Omental fat pad (tissue), 4 donors: ENCODE results near the gene VSIG10. TPM values are rescaled to one million over a fixed set of nuclear protein-coding genes. Genes with fewer than 3 reads are reported as not detected.
"Not testable (repeated sequence)": the region's sequence is repeated elsewhere in the genome, so short reads cannot be mapped to it uniquely, and the experiment has no call there.

Experiments used
- ATAC-seq: fragments of 150-250 bp; one replicate; pipeline ENCODE4 v1.9.1; 2016; ENCODE audit warnings: mild to moderate bottlenecking, moderate library complexity; ENCODE audit not compliant: low FRiP score
- DNase-seq: peaks from one replicate; pipeline ENCODE4 v3.0.0-alpha.2; 2019; ENCODE audit warnings: low spot score
- CTCF ChIP-seq, 3 donors: fragments of 450-650 bp; IDR thresholded peaks; one replicate each; pipeline ENCODE4 v1.5.1; 2016 to 2017; ENCODE audit warnings: antibody characterized with exemption in 3 of 3, mild to moderate bottlenecking in 3 of 3, moderate library complexity in 2 of 3
- total RNA-seq, 4 donors: library from RNA; depleted of rRNA; stranded (reverse); fragments of >200 nt; gene quantifications; one replicate each; pipeline ENCODE4 v1.1.0, GENCODE V29; 2016

Gene VSIG10
- total RNA-seq, 4 donors from 2014 or later: 16.2 to 73.9 (median 28.0) TPM

- no peak for TF ChIP-seq CTCF (IDR thresholded peaks at IDR 0.05)
- DNase-seq (no peak), ATAC-seq (no peak)
These were observed 4.7 kb downstream of the VSIG10 start for GRCh38 chr12:118098911-118099671.

DNA sequence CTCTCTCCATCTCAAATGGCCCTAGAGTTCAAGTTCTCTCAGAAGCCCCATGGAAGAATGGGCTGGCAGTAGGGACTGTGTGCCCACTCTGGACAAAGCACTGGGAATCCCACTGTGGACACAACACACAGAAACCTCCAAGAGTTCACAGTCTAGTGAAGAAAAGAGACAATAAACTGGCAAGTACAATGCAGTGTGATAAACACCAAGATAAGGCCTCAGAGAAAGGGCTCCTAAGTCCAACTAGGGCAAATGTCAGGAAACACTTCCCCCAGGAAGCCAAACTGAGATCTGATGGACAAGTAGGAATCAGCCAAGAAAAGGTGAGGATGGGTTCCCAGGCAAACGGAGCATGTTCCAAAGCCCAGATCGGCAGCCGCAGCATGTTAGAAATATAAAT lies 5.4 kb downstream of the VSIG10 start:
- DNase-seq: no peak
- ATAC-seq: no peak

GRCh38 chr12:118094039-118094438 lies 9.8 kb downstream of the VSIG10 start:
- TF ChIP-seq CTCF (IDR thresholded peaks at IDR 0.05): no peak
- DNase-seq (no peak), ATAC-seq (no peak)

More for the DNA sequence above, 5.4 kb downstream of the VSIG10 start:
- TF ChIP-seq CTCF (IDR thresholded peaks at IDR 0.05): no peak

DNA sequence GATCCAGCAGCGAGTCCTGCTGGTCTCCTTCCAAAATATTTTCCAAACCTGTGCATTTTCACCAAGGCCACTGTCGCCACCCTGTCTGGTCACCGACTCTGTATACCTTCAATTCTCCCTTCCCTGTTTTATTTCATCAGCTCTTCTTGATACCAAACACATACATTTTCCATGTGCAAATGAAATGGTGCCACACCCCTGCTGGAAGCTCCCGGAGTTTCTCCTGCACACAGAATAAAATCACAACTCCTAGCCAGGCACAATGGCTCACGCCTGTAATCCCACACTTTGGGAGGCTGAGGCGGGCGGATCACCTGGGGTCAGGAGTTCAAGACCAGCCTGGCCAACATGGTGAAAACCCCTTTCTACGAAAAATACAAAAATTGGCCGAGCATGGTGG lies 14.0 kb downstream of the VSIG10 start:
- DNase-seq (no peak), ATAC-seq (no peak)
- no peak for TF ChIP-seq CTCF (IDR thresholded peaks at IDR 0.05)

DNA sequence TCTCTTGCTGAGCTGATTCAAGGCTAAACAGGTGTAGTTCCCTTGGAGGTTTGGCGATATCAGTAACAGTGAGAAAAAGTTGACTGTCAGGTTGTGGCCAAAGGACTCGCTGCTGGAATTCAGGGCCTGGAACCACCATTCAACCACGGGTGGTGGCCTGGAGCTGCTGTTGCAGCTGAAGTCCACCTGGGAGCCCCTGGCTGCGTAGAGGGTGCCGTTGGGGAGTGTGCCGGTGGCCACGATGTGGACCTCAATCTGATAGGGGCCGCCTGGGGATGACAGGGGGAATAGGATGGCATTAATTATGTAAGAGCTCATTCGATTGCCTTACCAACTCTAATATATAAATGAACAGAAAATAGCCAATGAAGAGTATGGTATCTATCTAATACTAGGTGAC lies 21.6 kb downstream of the VSIG10 start:
- no peak for ATAC-seq
- TF ChIP-seq CTCF (IDR thresholded peaks at IDR 0.05): no peak
- DNase-seq: no peak

DNA sequence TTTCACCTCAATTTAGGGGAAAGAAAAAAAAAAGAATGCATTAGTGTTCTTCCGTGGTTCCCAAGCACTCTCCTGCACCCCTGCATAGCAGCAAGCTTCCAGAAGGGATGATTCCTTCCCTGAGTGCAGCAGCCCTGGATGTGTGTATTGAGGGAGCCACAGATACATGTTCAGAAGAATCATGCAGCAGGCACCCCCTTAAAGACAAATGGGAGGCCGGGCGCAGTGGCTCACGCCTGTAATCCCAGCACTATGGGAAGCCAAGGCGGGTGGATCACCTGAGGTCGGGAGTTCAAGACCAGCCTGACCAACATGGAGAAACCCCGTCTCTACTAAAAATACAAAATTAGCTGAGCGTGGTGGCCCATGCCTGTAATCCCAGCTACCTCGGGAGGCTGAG lies 22.3 kb downstream of the VSIG10 start:
- ATAC-seq, DNase-seq: not testable (repeated sequence)

DNA sequence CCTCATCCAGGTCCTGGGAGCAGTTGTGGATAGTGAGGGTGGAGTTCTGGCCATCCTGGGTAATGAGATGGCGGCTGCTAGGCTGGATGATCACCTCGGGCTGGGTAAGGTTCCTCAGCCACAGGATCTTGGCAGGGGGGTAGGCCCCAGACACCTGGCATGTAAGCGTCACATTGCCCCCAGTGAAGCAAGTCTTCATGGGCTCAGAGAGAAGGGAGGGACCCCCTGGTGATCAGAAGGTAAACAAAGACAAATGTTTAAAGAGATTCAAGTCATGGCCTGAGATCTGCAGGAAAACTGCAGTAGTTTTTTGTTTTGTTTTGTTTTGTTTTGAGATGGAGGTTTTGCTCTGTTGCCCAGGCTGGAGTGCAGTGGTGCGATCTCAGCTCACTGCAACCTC lies 30.0 kb downstream of the VSIG10 start:
- no peak for TF ChIP-seq CTCF (IDR thresholded peaks at IDR 0.05)
- no peak for ATAC-seq

More for the DNA sequence above, 30.0 kb downstream of the VSIG10 start:
- no peak for DNase-seq
